GM12878 (cell line): ENCODE measurements around the gene CAMKMT. TPM values are rescaled to one million over a fixed set of nuclear protein-coding genes. Genes with fewer than 3 reads are reported as not detected.

Source experiments
- ATAC-seq: fragments of 200-7000 bp; cut with Tn5 transposase; 3 replicates; pipeline ENCODE4 v1.9.1; 2020; ENCODE audit warnings: mild to moderate bottlenecking, moderate library complexity
- BruUV-seq: library from RNA; stranded (reverse); fragments of 400-500 nt; replicated peaks from 2 replicates; lab custom pipeline; 2021; lab: Mats Ljungman, UMichigan
- CTCF ChIA-PET: fragments of 300-600 bp; sonication (Branson Sonifier 250); formaldehyde crosslinking; extraction: SDS; loops from one replicate; lab custom pipeline; 2021; ENCODE audit warnings: inconsistent platforms; lab: Yijun Ruan, JAX
- POLR2A ChIA-PET: fragments of 350-600 bp; formaldehyde crosslinking; extraction: SDS; loops from one replicate; lab custom pipeline; 2021; ENCODE audit warnings: inconsistent platforms; lab: Charles Lee
- RAD21 ChIA-PET: fragments of 300-600 bp; sonication (Branson Sonifier 250); formaldehyde crosslinking; loops from one replicate; lab custom pipeline; 2023; ENCODE audit warnings: antibody characterized with exemption; ENCODE audit not compliant: unreplicated experiment; lab: Charles Lee
- SMC1A ChIA-PET: fragments of 300-600 bp; sonication (Branson Sonifier 250); formaldehyde crosslinking; loops from one replicate; lab custom pipeline; 2023; ENCODE audit not compliant: unreplicated experiment, uncharacterized antibody; lab: Charles Lee
- DNase-seq: peaks from one replicate; pipeline ENCODE4 v3.0.0-alpha.2; 2011; ENCODE audit warnings: low read depth, low spot score
- FAIRE-seq: peaks from 3 replicates; lab custom pipeline; 2011; peaks lifted over from hg19 to GRCh38; lab: Jason Lieb, UNC
- H2AFZ ChIP-seq: 2 replicates; pipeline ENCODE4 v1.6.0; 2011; ENCODE audit warnings: low read depth, low read length, control low read depth; ENCODE audit not compliant: control insufficient read depth
- H3K27ac ChIP-seq: 2 replicates; pipeline ENCODE4 v1.5.1; 2011; ENCODE audit warnings: control low read depth; ENCODE audit not compliant: control insufficient read depth, insufficient read depth
- H3K27me3 ChIP-seq, 2 experiments: replicated peaks in 1 of 2; 2 replicates each; pipeline versions ENCODE4 v1.6.0 to v1.6.1; 2011; ENCODE audit warnings: low read length in 1 of 2; ENCODE audit not compliant: control insufficient read depth in 2 of 2, insufficient read depth in 2 of 2
- H3K36me3 ChIP-seq, 2 experiments: 2 replicates each; pipeline ENCODE4 v1.5.1; 2011; ENCODE audit warnings: low read length in 1 of 2; ENCODE audit not compliant: control insufficient read depth in 2 of 2, insufficient read depth in 2 of 2
- H3K4me1 ChIP-seq: 2 replicates; pipeline ENCODE4 v1.6.1; 2011; ENCODE audit warnings: mild to moderate bottlenecking, low read length, moderate library complexity, mixed read lengths; ENCODE audit not compliant: control insufficient read depth, insufficient read depth
- H3K4me2 ChIP-seq: 2 replicates; pipeline ENCODE4 v1.6.0; 2011; ENCODE audit warnings: control low read depth; ENCODE audit not compliant: control insufficient read depth, insufficient read depth
- H3K4me3 ChIP-seq: fragments of 200-600 bp; sonication (generic); 2 replicates; pipeline ENCODE4 v1.5.1; 2016
- H3K79me2 ChIP-seq: 2 replicates; pipeline ENCODE4 v1.6.0; 2011; ENCODE audit warnings: low read length; ENCODE audit not compliant: control insufficient read depth, insufficient read depth
- H3K9ac ChIP-seq: 2 replicates; pipeline ENCODE4 v1.8.0; 2011; ENCODE audit warnings: low read length, control low read depth, mixed read lengths; ENCODE audit not compliant: control insufficient read depth, insufficient read depth
- H3K9me3 ChIP-seq: replicated peaks from 3 replicates; pipeline ENCODE4 v1.5.1; 2011; ENCODE audit warnings: mild to moderate bottlenecking, low read length; ENCODE audit not compliant: control insufficient read depth, insufficient read depth
- H4K20me1 ChIP-seq: 2 replicates; pipeline ENCODE4 v1.6.0; 2011; ENCODE audit not compliant: control insufficient read depth, insufficient read depth
- RUNX3 ChIP-seq: IDR thresholded peaks from 2 replicates; pipeline ENCODE4 v1.6.1; 2012; ENCODE audit warnings: low read length, inconsistent platforms
- SREBF1 ChIP-seq: IDR thresholded peaks from 2 replicates; pipeline ENCODE4 v1.6.1; 2012; ENCODE audit warnings: mild to moderate bottlenecking, low read length
- YBX1 ChIP-seq: fragments of 450-650 bp; IDR thresholded peaks from 2 replicates; pipeline ENCODE4 v1.6.1; 2016; ENCODE audit warnings: antibody characterized with exemption
- ZNF207 ChIP-seq: fragments of 450-650 bp; IDR thresholded peaks from 2 replicates; pipeline ENCODE4 v1.6.1; 2014; ENCODE audit warnings: antibody characterized with exemption, mild to moderate bottlenecking, borderline replicate concordance
- WGBS: methylation state at CpG from one replicate; pipeline ENCODE4 v1.1.6; 2016; ENCODE audit warnings: low lambda C conversion rate; ENCODE audit not compliant: insufficient replicate concordance, insufficient coverage; ENCODE audit errors: missing lambda C conversion rate; 5-methylcytosine and 5-hydroxymethylcytosine counted together
- in situ Hi-C: fragments of 300-500 bp; cut with MboI; formaldehyde crosslinking; loops from 9 replicates; pipeline ENCODE4 v1.14.3; 2018; ENCODE audit warnings: mixed read lengths
- intact Hi-C: fragments of 100-400 bp; cut with micrococcal nuclease; formaldehyde crosslinking; loops from one replicate; pipeline ENCODE4 v1.14.2; 2022; ENCODE audit not compliant: unreplicated experiment
- polyA plus RNA-seq, 11 experiments: library from polyadenylated mRNA; depleted of rRNA in 4 of 11; unstranded in 6 of 11; stranded (reverse) in 5 of 11; fragments of >200 nt; fragmentation: Nextera tagmentation in 4 of 11; fragmentation: Illumina TruSeq in 1 of 11; extraction: Ambion mirVana in 4 of 11; extraction: Trizol in 1 of 11; gene quantifications; 1 replicate in 1 of 11; 2 replicates in 10 of 11; pipeline versions ENCODE4 v1.2.1 to v1.2.3, GENCODE V29; 2011 to 2016; ENCODE audit warnings: inconsistent platforms in 2 of 11, missing spikeins in 2 of 11, low read depth in 1 of 11
- total RNA-seq, 4 experiments: library from RNA; depleted of rRNA in 3 of 4; stranded (reverse); fragments of >200 nt in 3 of 4; fragmentation: Illumina TruSeq in 1 of 4; extraction: Trizol in 1 of 4; gene quantifications; 2 replicates each; pipeline versions ENCODE4 v1.2.1 to v1.2.3, GENCODE V29; 2013 to 2021

Gene CAMKMT
- total and polyA plus RNA-seq, 10 of the 15 experiments (the other 5 are each of a cell fraction or from before 2014, with no cell fraction given), result 2.7 to 16.0 (median 11.8) TPM

DNA sequence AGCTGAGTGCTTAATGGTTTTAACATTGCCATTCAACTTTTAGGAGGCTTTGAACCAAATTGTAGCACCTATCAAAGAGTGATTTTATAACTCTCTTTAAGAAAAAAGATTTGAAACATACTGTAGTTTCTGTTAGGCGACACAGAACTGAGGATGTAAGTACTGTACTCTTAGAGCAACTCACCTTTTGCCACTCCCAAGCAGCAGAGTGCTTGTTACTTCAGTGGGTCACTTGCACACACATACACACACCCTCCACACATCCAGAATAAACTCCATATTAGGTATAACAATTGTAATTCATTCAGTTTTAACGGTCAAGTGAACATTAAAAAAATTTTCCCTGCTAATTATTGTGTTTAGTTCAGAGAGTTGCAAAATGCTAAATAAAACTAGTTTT, 118.3 kb downstream of the CAMKMT start:
- in situ Hi-C loops, result no loop called here
- no peak overlapping the region for H3K9ac ChIP-seq
- SMC1A ChIA-PET, result interaction anchor here (0.6 to 6.1 kb wide), 68 partner anchors 10 to 1007 kb away, joined by 3 to 130 read pairs (median 5); partner anchors contain the start of genes CAMKMT and PREPL
- H3K36me3 ChIP-seq, result no peaks in the 10 kb centered on the region
- POLR2A ChIA-PET, result interaction anchor here (0.6 kb wide), 1 partner anchor 9 kb away, joined by 3 read pairs; no protein-coding TSS in a partner anchor
- BruUV-seq, result no TSS peak
- FAIRE-seq (no peak), DNase-seq (no peak), ATAC-seq (0 out of 3 replicates have a peak, but pooled peaks have one; percentile 34)
- H3K4me2 ChIP-seq, result no peak overlapping the region
- TF ChIP-seq YBX1 (no peak), SREBF1 (no peak), ZNF207 (no peak)
- H2AFZ ChIP-seq, result no peak overlapping the region
- CTCF ChIA-PET, result interaction anchor here (0.6 to 10.8 kb wide), 120 partner anchors 8 to 1098 kb away, joined by 3 to 321 read pairs (median 5); partner anchors contain the start of genes CAMKMT and PREPL
- H4K20me1 ChIP-seq, result no peaks in the 10 kb centered on the region
- H3K4me3 ChIP-seq, result no peak overlapping the region
- no peaks in the 10 kb centered on the region for H3K9me3 ChIP-seq
- intact Hi-C loops, result no loop called here
- H3K27ac ChIP-seq, result no peak overlapping the region
- H3K27me3 ChIP-seq, result no peaks in the 10 kb centered on the region
- H3K4me1 ChIP-seq, result no peaks in the 10 kb centered on the region
- no peaks in the 10 kb centered on the region for H3K79me2 ChIP-seq
- RAD21 ChIA-PET, result interaction anchor here (0.6 to 6.4 kb wide), 45 partner anchors 10 to 504 kb away, joined by 3 to 121 read pairs (median 4); no protein-coding TSS in a partner anchor
- WGBS, result 97% methylated on average over 2 of the region's 2 CpGs

DNA sequence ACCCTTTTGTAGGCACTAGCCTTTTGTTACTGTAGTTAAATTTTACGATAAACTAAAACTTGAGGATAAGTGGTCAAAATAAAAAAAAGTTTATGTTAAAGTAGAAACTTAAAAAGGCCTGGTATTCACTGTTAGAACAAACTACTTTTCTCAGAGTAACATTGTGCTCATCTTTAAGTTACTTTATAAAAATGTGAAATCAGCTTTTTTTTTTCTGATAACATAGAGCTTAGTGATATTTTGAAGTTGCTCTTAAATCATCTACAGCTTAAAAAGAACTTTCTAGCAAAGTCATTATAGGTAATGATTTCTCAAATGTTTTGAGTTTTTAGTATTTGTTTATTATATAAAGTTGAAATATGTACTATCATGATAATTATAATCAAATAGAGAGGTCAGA, 125.3 kb downstream of the CAMKMT start:
- ChIA-PET RAD21 (interaction anchor here (0.6 to 1.8 kb wide), 2 partner anchors 112 to 468 kb away, joined by 3 to 6 read pairs; no protein-coding TSS in a partner anchor), POLR2A (no interaction called here), CTCF (interaction anchor here (0.9 to 2.0 kb wide), 2 partner anchors 10 to 469 kb away, joined by 3 to 10 read pairs; no protein-coding TSS in a partner anchor), SMC1A (interaction anchor here (1.2 to 1.6 kb wide), 2 partner anchors 112 to 470 kb away, joined by 3 read pairs; no protein-coding TSS in a partner anchor)
- no peak overlapping the region for H3K4me3 ChIP-seq
- FAIRE-seq (no peak), ATAC-seq (no peak), DNase-seq (no peak)
- intact Hi-C loops (no loop called here), in situ Hi-C loops (no loop called here)
- TF ChIP-seq RUNX3, result no peak
- H3K4me1 ChIP-seq, result no peaks in the 10 kb centered on the region
- no peak overlapping the region for H2AFZ ChIP-seq
- no peak overlapping the region for H3K4me2 ChIP-seq
- H3K36me3 ChIP-seq, result no peaks in the 10 kb centered on the region
- no peak overlapping the region for H3K27ac ChIP-seq
- 100% methylated on average over 1 of the region's 1 CpG for WGBS
- H3K79me2 ChIP-seq, result no peaks in the 10 kb centered on the region
- BruUV-seq, result no TSS peak
- no peaks in the 10 kb centered on the region for H3K27me3 ChIP-seq
- H4K20me1 ChIP-seq, result no peaks in the 10 kb centered on the region
- no peaks in the 10 kb centered on the region for H3K9me3 ChIP-seq
- no peak overlapping the region for H3K9ac ChIP-seq
